ENCODE results near the gene MYO1D. TPM values are rescaled to one million over a fixed set of nuclear protein-coding genes. Genes with fewer than 3 reads are reported as not detected.

The MYO1D gene
- total and polyA plus RNA-seq, 8 donors: 11.6 to 727 (median 73.4) TPM

GRCh38 chr17:32725697-32726096 is 151.2 kb downstream of the MYO1D start:
- Histone ChIP-seq H3K4me1 (no peaks in the 10 kb centered on the region), H3K27me3 (no peaks in the 10 kb centered on the region), H3K9me3 (peaks cover 0 to 11% (median 4%) of the 10 kb centered on the region in 4 donors), H3K4me3 (no peak overlapping the region), H3K36me3 (peaks cover 0 to 34% (median 19%) of the 10 kb centered on the region in 4 donors), H3K27ac (no peak overlapping the region)
- no peak for TF ChIP-seq EP300 (IDR thresholded peaks at IDR 0.05)
- TF ChIP-seq POLR2AphosphoS5 (IDR thresholded peaks at IDR 0.05): no peak
- TF ChIP-seq CTCF (IDR thresholded peaks at IDR 0.05): no peak
- no peak for TF ChIP-seq POLR2A (IDR thresholded peaks at IDR 0.05)
- 92 to 100% (median 96%) methylated on average over 1 of the region's 1 CpG for WGBS, 5 donors
- no peak for DNase-seq
- intact Hi-C loops (cut with DNase I; ENCODE audit: low total_unique reads): no loop called here

- TF ChIP-seq POLR2AphosphoS5 (IDR thresholded peaks at IDR 0.05) (no peak), POLR2A (IDR thresholded peaks at IDR 0.05) (no peak), EP300 (IDR thresholded peaks at IDR 0.05) (no peak), CTCF (IDR thresholded peaks at IDR 0.05) (no peak)
- peaks cover 0 to 11% (median 4%) of the 10 kb centered on the region in 4 donors for H3K9me3 ChIP-seq
- 76 to 88% (median 85%) methylated on average over 5 of the region's 5 CpGs for WGBS, 5 donors
- intact Hi-C loops (cut with DNase I; ENCODE audit: low total_unique reads): no loop called here
- H3K4me3 ChIP-seq: no peak overlapping the region
- H3K36me3 ChIP-seq: peaks cover 0 to 49% (median 27%) of the 10 kb centered on the region in 4 donors
- DNase-seq: peak in 1 of 2 donors; percentile 4
- H3K27ac ChIP-seq: no peak overlapping the region
- no peaks in the 10 kb centered on the region for H3K27me3 ChIP-seq
- no peaks in the 10 kb centered on the region for H3K4me1 ChIP-seq
Observed at GRCh38 chr17:32723310-32723955, 153.5 kb downstream of the MYO1D start.

GRCh38 chr17:32722733-32723132 is 154.2 kb downstream of the MYO1D start:
- intact Hi-C loops (cut with DNase I; ENCODE audit: low total_unique reads): no loop called here
- H3K4me3 ChIP-seq: no peak overlapping the region
- H3K36me3 ChIP-seq: peaks cover 0 to 52% (median 31%) of the 10 kb centered on the region in 4 donors
- TF ChIP-seq CTCF (IDR thresholded peaks at IDR 0.05): no peak
- TF ChIP-seq EP300 (IDR thresholded peaks at IDR 0.05): no peak
- TF ChIP-seq POLR2AphosphoS5 (IDR thresholded peaks at IDR 0.05): no peak
- no peak for TF ChIP-seq POLR2A (IDR thresholded peaks at IDR 0.05)
- H3K27ac ChIP-seq: no peak overlapping the region
- no peaks in the 10 kb centered on the region for H3K27me3 ChIP-seq
- DNase-seq: no peak
- H3K9me3 ChIP-seq: peaks cover 0 to 11% (median 4%) of the 10 kb centered on the region in 4 donors
- H3K4me1 ChIP-seq: no peaks in the 10 kb centered on the region
- WGBS, 5 donors: 88 to 94% (median 90%) methylated on average over 6 of the region's 6 CpGs

GRCh38 chr17:32720671-32721070 is 156.3 kb downstream of the MYO1D start:
- TF ChIP-seq EP300 (IDR thresholded peaks at IDR 0.05): no peak
- TF ChIP-seq POLR2AphosphoS5 (IDR thresholded peaks at IDR 0.05): no peak
- no peak for TF ChIP-seq CTCF (IDR thresholded peaks at IDR 0.05)
- no peak for TF ChIP-seq POLR2A (IDR thresholded peaks at IDR 0.05)
- 95 to 97% (median 97%) methylated on average over 5 of the region's 5 CpGs for WGBS, 5 donors
- H3K4me3 ChIP-seq: no peak overlapping the region
- DNase-seq: no peak
- H3K36me3 ChIP-seq: peaks cover 0 to 47% (median 30%) of the 10 kb centered on the region in 4 donors
- peaks cover 0 to 6% (median under 1%) of the 10 kb centered on the region in 4 donors for H3K9me3 ChIP-seq
- H3K27ac ChIP-seq: no peak overlapping the region
- H3K27me3 ChIP-seq: no peaks in the 10 kb centered on the region
- intact Hi-C loops (cut with DNase I; ENCODE audit: low total_unique reads): no loop called here
- H3K4me1 ChIP-seq: no peaks in the 10 kb centered on the region
